GM23248 (cell line): ENCODE data around the gene RALA.

Experiments
- EZH2 ChIP-seq: fragments of 200-600 bp; sonication (generic); IDR thresholded peaks from 2 replicates; pipeline ENCODE4 v1.6.1; 2018; ENCODE audit warnings: antibody characterized with exemption, mild to moderate bottlenecking; ENCODE audit not compliant: insufficient read depth, poor library complexity, severe bottlenecking
- EZH2phosphoT487 ChIP-seq: fragments of 200-600 bp; sonication (generic); IDR thresholded peaks from 2 replicates; pipeline ENCODE4 v1.6.1; 2018; ENCODE audit warnings: antibody characterized with exemption, moderate library complexity, mild to moderate bottlenecking, low read depth; ENCODE audit not compliant: insufficient read depth

GRCh38 chr7:39674406-39674805, 51.0 kb downstream of the RALA start:
- no peak for TF ChIP-seq EZH2phosphoT487
- TF ChIP-seq EZH2: no peak
